ENCODE data around the gene CLEC1A.

DNA sequence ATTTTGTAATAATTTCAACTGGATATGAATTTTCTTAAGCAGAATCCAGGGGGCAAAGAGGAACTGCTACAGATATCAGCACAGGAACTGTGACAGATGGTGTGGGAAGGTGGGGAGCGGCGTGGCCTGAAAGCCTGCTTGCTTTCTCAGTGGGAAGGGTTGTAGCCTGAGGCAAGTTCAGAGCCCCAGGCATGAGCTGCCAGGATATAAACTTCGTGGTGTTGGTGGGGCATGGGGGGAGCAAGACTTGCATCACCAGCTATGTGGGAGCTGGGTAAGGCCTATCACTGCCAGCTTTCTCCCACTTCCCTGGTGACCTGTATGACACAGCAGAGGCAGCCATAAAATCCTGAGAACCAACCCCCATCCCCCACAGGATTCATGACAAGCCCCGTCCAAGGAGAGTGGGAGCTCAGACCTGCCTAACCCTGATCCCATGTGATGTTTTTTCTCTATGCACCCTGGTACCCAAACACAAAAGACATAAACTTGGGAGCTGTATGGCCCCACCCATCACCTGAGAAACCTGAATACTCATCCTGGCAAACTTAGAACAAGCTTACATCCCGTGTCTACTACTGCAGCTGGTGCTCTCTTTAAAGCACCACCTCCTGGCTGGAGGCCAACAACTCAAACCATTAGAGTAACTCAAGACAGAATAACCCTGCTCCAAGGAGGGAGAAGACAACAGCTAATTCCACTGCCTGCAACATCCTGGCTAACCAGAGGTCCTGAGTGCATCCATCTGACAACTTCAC, 16.5 kb downstream of the CLEC1A start:
- TF ChIP-seq, protein P1, sequence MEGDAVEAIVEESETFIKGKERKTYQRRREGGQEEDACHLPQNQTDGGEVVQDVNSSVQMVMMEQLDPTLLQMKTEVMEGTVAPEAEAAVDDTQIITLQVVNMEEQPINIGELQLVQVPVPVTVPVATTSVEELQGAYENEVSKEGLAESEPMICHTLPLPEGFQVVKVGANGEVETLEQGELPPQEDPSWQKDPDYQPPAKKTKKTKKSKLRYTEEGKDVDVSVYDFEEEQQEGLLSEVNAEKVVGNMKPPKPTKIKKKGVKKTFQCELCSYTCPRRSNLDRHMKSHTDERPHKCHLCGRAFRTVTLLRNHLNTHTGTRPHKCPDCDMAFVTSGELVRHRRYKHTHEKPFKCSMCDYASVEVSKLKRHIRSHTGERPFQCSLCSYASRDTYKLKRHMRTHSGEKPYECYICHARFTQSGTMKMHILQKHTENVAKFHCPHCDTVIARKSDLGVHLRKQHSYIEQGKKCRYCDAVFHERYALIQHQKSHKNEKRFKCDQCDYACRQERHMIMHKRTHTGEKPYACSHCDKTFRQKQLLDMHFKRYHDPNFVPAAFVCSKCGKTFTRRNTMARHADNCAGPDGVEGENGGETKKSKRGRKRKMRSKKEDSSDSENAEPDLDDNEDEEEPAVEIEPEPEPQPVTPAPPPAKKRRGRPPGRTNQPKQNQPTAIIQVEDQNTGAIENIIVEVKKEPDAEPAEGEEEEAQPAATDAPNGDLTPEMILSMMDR (IDR thresholded peaks at IDR 0.05) = no peak
- no peak for TF ChIP-seq POLR2A (IDR thresholded peaks at IDR 0.05)

Measured in vagina (tissue), 2 donors.